HEK293 (cell line): ENCODE measurements around the gene HOXA10.

Source experiments
- CTCF ChIP-seq: fragments of 450-650 bp; formaldehyde crosslinking; IDR thresholded peaks from 2 replicates; pipeline ENCODE4 v1.5.1; 2016; ENCODE audit warnings: missing biosample characterization, missing genetic modification characterization
- KLF16 ChIP-seq: fragments of 450-650 bp; formaldehyde crosslinking; IDR thresholded peaks from 2 replicates; pipeline ENCODE4 v1.5.1; 2017; ENCODE audit warnings: missing biosample characterization, missing genetic modification characterization
- ZNF155 ChIP-seq: fragments of 450-650 bp; formaldehyde crosslinking; IDR thresholded peaks from 2 replicates; pipeline ENCODE4 v1.5.1; 2016; ENCODE audit warnings: missing biosample characterization, missing genetic modification characterization
- ZNF19 ChIP-seq: fragments of 450-650 bp; formaldehyde crosslinking; IDR thresholded peaks from 2 replicates; pipeline ENCODE4; 2016; ENCODE audit warnings: missing biosample characterization, missing genetic modification characterization, low read depth
- ZNF677 ChIP-seq: fragments of 450-650 bp; IDR thresholded peaks from 2 replicates; pipeline ENCODE4 v1.5.0; 2018; ENCODE audit warnings: missing biosample characterization, mild to moderate bottlenecking, missing genetic modification characterization, moderate library complexity

GRCh38 chr7:27145165-27145913 lies 28.8 kb downstream of the HOXA10 start:
- TF ChIP-seq ZNF155 (tag by site-specific recombination) (no peak), CTCF (tag by site-specific recombination) (no peak), ZNF677 (tag by site-specific recombination) (no peak), KLF16 (tag by site-specific recombination) (no peak), ZNF19 (tag by site-specific recombination) (no peak)
